Liver (tissue), 9 donors: ENCODE measurements around the gene CENPN. TPM values are rescaled to one million over a fixed set of nuclear protein-coding genes. Genes with fewer than 3 reads are reported as not detected.
A peak's percentile ranks its signal among the peaks of the same experiment; 100 is the strongest.

Source experiments
- DNase-seq: peaks from one replicate; pipeline ENCODE4 v3.0.0-alpha.2; 2017; ENCODE audit warnings: low spot score
- H3K27ac ChIP-seq, 2 donors: one replicate each; pipeline ENCODE4 v1.7.0; 2013; ENCODE audit warnings: inconsistent platforms in 2 of 2, low read length in 2 of 2, control low read depth in 1 of 2, low read depth in 1 of 2, mild to moderate bottlenecking in 1 of 2
- H3K27me3 ChIP-seq, 4 donors: one replicate each; pipeline versions ENCODE4 v1.6.1 to v1.7.0; 2013; ENCODE audit warnings: low read length in 3 of 4, inconsistent platforms in 1 of 4, mild to moderate bottlenecking in 1 of 4, moderate library complexity in 1 of 4; ENCODE audit not compliant: control insufficient read depth in 4 of 4, insufficient read depth in 4 of 4
- H3K36me3 ChIP-seq, 4 donors: one replicate each; pipeline versions ENCODE4 v1.6.1 to v1.7.0; 2013; ENCODE audit warnings: low read length in 3 of 4, mild to moderate bottlenecking in 3 of 4, low read depth in 1 of 4, moderate library complexity in 1 of 4; ENCODE audit not compliant: control insufficient read depth in 4 of 4, insufficient read depth in 3 of 4
- H3K4me1 ChIP-seq, 4 donors: one replicate each; pipeline versions ENCODE4 v1.6.1 to v1.7.0; 2013; ENCODE audit warnings: low read length in 3 of 4, mild to moderate bottlenecking in 3 of 4, moderate library complexity in 1 of 4; ENCODE audit not compliant: control insufficient read depth in 4 of 4, insufficient read depth in 4 of 4
- H3K4me3 ChIP-seq, 3 donors: one replicate each; pipeline versions ENCODE4 v1.6.1 to v1.7.0; 2013; ENCODE audit warnings: low read length in 3 of 3, control low read depth in 1 of 3, low read depth in 1 of 3, mild to moderate bottlenecking in 1 of 3
- H3K9ac ChIP-seq, 2 donors: one replicate each; pipeline ENCODE4 v1.7.0; 2013; ENCODE audit warnings: low read length in 2 of 2, mild to moderate bottlenecking in 2 of 2, moderate library complexity in 2 of 2, control low read depth in 1 of 2, low read depth in 1 of 2
- H3K9me3 ChIP-seq, 4 donors: one replicate each; pipeline versions ENCODE4 v1.6.1 to v1.7.0; 2013; ENCODE audit warnings: low read length in 3 of 4; ENCODE audit not compliant: control insufficient read depth in 4 of 4
- ATF3 ChIP-seq: IDR thresholded peaks from 2 replicates; pipeline ENCODE4 v1.6.1; 2016; ENCODE audit warnings: antibody characterized with exemption
- CTCF ChIP-seq: fragments of 150-350 bp; IDR thresholded peaks from 2 replicates; pipeline ENCODE4 v1.5.1; 2017; ENCODE audit warnings: improper control_type of control experiment, low read depth, low read length; ENCODE audit not compliant: missing input control
- EGR1 ChIP-seq, 2 donors: IDR thresholded peaks; 2 replicates each; pipeline ENCODE4 v1.6.1; 2016 to 2018; ENCODE audit warnings: antibody characterized with exemption in 2 of 2, low read depth in 2 of 2
- FOXA1 ChIP-seq: IDR thresholded peaks from 2 replicates; pipeline ENCODE4 v1.6.1; 2016; ENCODE audit warnings: antibody characterized with exemption
- FOXA2 ChIP-seq: IDR thresholded peaks from 2 replicates; pipeline ENCODE4 v1.6.1; 2016; ENCODE audit warnings: antibody characterized with exemption
- HNF4A ChIP-seq, 2 donors: conservative IDR thresholded peaks; 2 replicates each; pipeline ENCODE4 v1.6.1; 2016; ENCODE audit warnings: antibody characterized with exemption in 2 of 2, mild to moderate bottlenecking in 2 of 2
- JUND ChIP-seq, 2 donors: IDR thresholded peaks; 2 replicates each; pipeline ENCODE4 v1.6.1; 2016; ENCODE audit warnings: antibody characterized with exemption in 2 of 2
- MAX ChIP-seq: IDR thresholded peaks from 2 replicates; pipeline ENCODE4 v1.6.1; 2016; ENCODE audit warnings: antibody characterized with exemption
- NR2F2 ChIP-seq: IDR thresholded peaks from 2 replicates; pipeline ENCODE4 v1.6.1; 2016; ENCODE audit warnings: antibody characterized with exemption
- REST ChIP-seq: IDR thresholded peaks from 2 replicates; pipeline ENCODE4 v1.6.1; 2016; ENCODE audit warnings: antibody characterized with exemption, mild to moderate bottlenecking
- SP1 ChIP-seq: IDR thresholded peaks from 2 replicates; pipeline ENCODE4 v1.6.1; 2018; ENCODE audit warnings: antibody characterized with exemption, mild to moderate bottlenecking
- YY1 ChIP-seq: IDR thresholded peaks from 2 replicates; pipeline ENCODE4 v1.6.1; 2016; ENCODE audit warnings: antibody characterized with exemption, mild to moderate bottlenecking
- ZBTB33 ChIP-seq: IDR thresholded peaks from 2 replicates; pipeline ENCODE4 v1.6.1; 2016; ENCODE audit warnings: antibody characterized with exemption
- WGBS: extraction: QIAGEN DNeasy Blood & Tissue Kit; methylation state at CpG from one replicate; pipeline ENCODE4 v1.1.7; 2013; 5-methylcytosine and 5-hydroxymethylcytosine counted together
- polyA plus RNA-seq, 2 donors: library from polyadenylated mRNA; stranded (reverse) in 1 of 2; unstranded in 1 of 2; fragments of 200-250 nt in 1 of 2; fragments of >200 nt in 1 of 2; fragmentation: Nextera tagmentation in 1 of 2; extraction: Ambion mirVana in 1 of 2; gene quantifications; one replicate each; pipeline versions ENCODE4 v1.2.1 to v1.2.3, GENCODE V29; 2013 to 2015
- total RNA-seq, 2 donors: library from RNA; depleted of rRNA; stranded (reverse); fragments of >200 nt; gene quantifications; one replicate each; pipeline ENCODE4 v1.2.3, GENCODE V29; 2014
- donor health status: healthy.
- donor health status: healthy.
- donor health status: healthy.
- donor health status: healthy.
- donor health status: healthy.

CENPN gene
- total and polyA plus RNA-seq, 4 donors = 1.8 to 30.8 (median 7.9) TPM

- Histone ChIP-seq H3K36me3 (no peaks in the 10 kb centered on the region), H3K9me3 (no peaks in the 10 kb centered on the region), H3K9ac (no peak overlapping the region), H3K4me3 (no peak overlapping the region), H3K4me1 (peaks cover 14 to 81% (median 55%) of the 10 kb centered on the region in 4 donors), H3K27ac (no peak overlapping the region), H3K27me3 (no peaks in the 10 kb centered on the region)
- no peak for TF ChIP-seq ATF3
- no peak for TF ChIP-seq FOXA2
- TF ChIP-seq REST = no peak
- no peak for TF ChIP-seq CTCF
- TF ChIP-seq YY1 = no peak
- no peak for TF ChIP-seq MAX
- TF ChIP-seq ZBTB33 = no peak
- TF ChIP-seq FOXA1 = no peak
- no peak for TF ChIP-seq SP1
- no peak for TF ChIP-seq NR2F2
- no peak for TF ChIP-seq HNF4A (conservative IDR thresholded peaks at IDR 0.05)
- no peak for TF ChIP-seq JUND (IDR thresholded peaks at IDR 0.05)
- 60% methylated on average over 3 of the region's 3 CpGs for WGBS
- no peak for DNase-seq
Measured at GRCh38 chr16:80990577-80990976, 16.4 kb upstream of the CENPN start.

GRCh38 chr16:80990978-80991377 lies 16.0 kb upstream of the CENPN start:
- H3K27ac ChIP-seq = peak overlapping the region; percentile 77 to 83
- H3K27me3 ChIP-seq = no peaks in the 10 kb centered on the region
- TF ChIP-seq EGR1 (IDR thresholded peaks at IDR 0.05; ENCODE audit: low read depth in 2 of 2) (no peak), FOXA1 (no peak), REST (no peak), FOXA2 (no peak)
- H3K4me1 ChIP-seq = peaks cover 14 to 84% (median 55%) of the 10 kb centered on the region in 4 donors
- H3K4me3 ChIP-seq = no peak overlapping the region
- no peak overlapping the region for H3K9ac ChIP-seq
- no peaks in the 10 kb centered on the region for H3K9me3 ChIP-seq
- WGBS = 50% methylated on average over 2 of the region's 2 CpGs
- DNase-seq = no peak
- no peaks in the 10 kb centered on the region for H3K36me3 ChIP-seq
